GM12878 (cell line): ENCODE measurements around the gene SORL1. TPM values are rescaled to one million over a fixed set of nuclear protein-coding genes. Genes with fewer than 3 reads are reported as not detected.

Experiments used
- ATF7 ChIP-seq: fragments of 450-650 bp; IDR thresholded peaks from 2 replicates; pipeline ENCODE4 v1.6.1; 2016; ENCODE audit warnings: low read depth, mild to moderate bottlenecking
- E2F4 ChIP-seq: IDR thresholded peaks from 2 replicates; pipeline ENCODE4 v1.6.1; 2012; ENCODE audit warnings: low read depth, low read length, improper control_type of control experiment
- EED ChIP-seq: sonication (generic); IDR thresholded peaks from 2 replicates; pipeline ENCODE4 v1.6.1; 2016; ENCODE audit warnings: antibody characterized with exemption, low read depth
- EP300 ChIP-seq, 2 experiments: fragments of 150-350 bp in 1 of 2; IDR thresholded peaks; 2 replicates each; pipeline ENCODE4 v1.6.1; 2011 to 2012; ENCODE audit warnings: low read depth in 2 of 2, low read length in 2 of 2, borderline replicate concordance in 1 of 2, improper control_type of control experiment in 1 of 2, inconsistent platforms in 1 of 2; ENCODE audit not compliant: control insufficient read depth in 1 of 2
- ETV6 ChIP-seq, 2 experiments: fragments of 450-650 bp in 1 of 2; IDR thresholded peaks in 1 of 2; conservative IDR thresholded peaks in 1 of 2; 2 replicates each; pipeline ENCODE4 v1.6.1; 2014; ENCODE audit warnings: antibody characterized with exemption in 1 of 2, borderline replicate concordance in 1 of 2, low read depth in 1 of 2, mild to moderate bottlenecking in 1 of 2, moderate library complexity in 1 of 2
- EZH2 ChIP-seq: IDR thresholded peaks from 2 replicates; pipeline ENCODE4 v1.6.1; 2012; ENCODE audit warnings: low read depth, mild to moderate bottlenecking, control low read depth, inconsistent platforms, low read length, borderline replicate concordance; ENCODE audit not compliant: control insufficient read depth
- FOXM1 ChIP-seq: IDR thresholded peaks from 2 replicates; pipeline ENCODE4 v1.6.1; 2012; ENCODE audit warnings: low read depth, mild to moderate bottlenecking, inconsistent platforms, low read length, moderate library complexity
- KDM1A ChIP-seq: fragments of 200-600 bp; sonication (generic); IDR thresholded peaks from 2 replicates; pipeline ENCODE4 v1.6.1; 2016; ENCODE audit warnings: borderline replicate concordance
- MAX ChIP-seq: IDR thresholded peaks from 2 replicates; pipeline ENCODE4 v1.6.1; 2012; ENCODE audit warnings: low read depth, low read length, improper control_type of control experiment
- MTA3 ChIP-seq: IDR thresholded peaks from 2 replicates; pipeline ENCODE4 v1.6.1; 2012; ENCODE audit warnings: low read length, inconsistent platforms, borderline replicate concordance
- PBX3 ChIP-seq: IDR thresholded peaks from 2 replicates; pipeline ENCODE4 v1.6.1; 2011; ENCODE audit warnings: mild to moderate bottlenecking, low read depth, low read length, moderate library complexity; ENCODE audit not compliant: insufficient replicate concordance
- RELA ChIP-seq: fragments of 450-650 bp; IDR thresholded peaks from 2 replicates; pipeline ENCODE4 v1.8.0; 2014; ENCODE audit warnings: borderline replicate concordance; ENCODE audit not compliant: partially characterized antibody
- RUNX3 ChIP-seq: IDR thresholded peaks from 2 replicates; pipeline ENCODE4 v1.6.1; 2012; ENCODE audit warnings: low read length, inconsistent platforms
- SKIL ChIP-seq: fragments of 450-650 bp; IDR thresholded peaks from 2 replicates; pipeline ENCODE4 v1.6.1; 2017; ENCODE audit warnings: mild to moderate bottlenecking, low read depth, inconsistent platforms; ENCODE audit not compliant: poor library complexity, severe bottlenecking
- SMAD5 ChIP-seq: IDR thresholded peaks from 2 replicates; pipeline ENCODE4 v1.6.1; 2016; ENCODE audit warnings: antibody characterized with exemption, low read depth
- ZBTB33 ChIP-seq: fragments of 450-650 bp; IDR thresholded peaks from 2 replicates; pipeline ENCODE4 v1.6.1; 2017; ENCODE audit warnings: mild to moderate bottlenecking
- ZNF24 ChIP-seq: fragments of 450-650 bp; IDR thresholded peaks from 2 replicates; pipeline ENCODE4 v1.6.1; 2017; ENCODE audit warnings: antibody characterized with exemption, mild to moderate bottlenecking
- polyA plus RNA-seq, 11 experiments: library from polyadenylated mRNA; depleted of rRNA in 4 of 11; unstranded in 6 of 11; stranded (reverse) in 5 of 11; fragments of >200 nt; fragmentation: Nextera tagmentation in 4 of 11; fragmentation: Illumina TruSeq in 1 of 11; extraction: Ambion mirVana in 4 of 11; extraction: Trizol in 1 of 11; gene quantifications; 1 replicate in 1 of 11; 2 replicates in 10 of 11; pipeline versions ENCODE4 v1.2.1 to v1.2.3, GENCODE V29; 2011 to 2016; ENCODE audit warnings: inconsistent platforms in 2 of 11, missing spikeins in 2 of 11, low read depth in 1 of 11
- total RNA-seq, 4 experiments: library from RNA; depleted of rRNA in 3 of 4; stranded (reverse); fragments of >200 nt in 3 of 4; fragmentation: Illumina TruSeq in 1 of 4; extraction: Trizol in 1 of 4; gene quantifications; 2 replicates each; pipeline versions ENCODE4 v1.2.1 to v1.2.3, GENCODE V29; 2013 to 2021
- TF ChIP-seq, protein P1 (sequence below), 3 experiments: IDR thresholded peaks in 2 of 3; conservative IDR thresholded peaks in 1 of 3; 2 replicates each; pipeline ENCODE4 v1.5.1; 2011; ENCODE audit warnings: low read depth in 3 of 3, low read length in 3 of 3, mild to moderate bottlenecking in 3 of 3, control low read depth in 2 of 3, moderate library complexity in 2 of 3, inconsistent platforms in 1 of 3, mixed read lengths in 1 of 3; ENCODE audit not compliant: control insufficient read depth in 2 of 3, insufficient read depth in 1 of 3; ENCODE audit errors: extremely low read depth in 1 of 3

SORL1 gene
- total and polyA plus RNA-seq, 10 of the 15 experiments (the other 5 are each of a cell fraction or from before 2014, with no cell fraction given), result 20.2 to 107 (median 59.9) TPM

DNA sequence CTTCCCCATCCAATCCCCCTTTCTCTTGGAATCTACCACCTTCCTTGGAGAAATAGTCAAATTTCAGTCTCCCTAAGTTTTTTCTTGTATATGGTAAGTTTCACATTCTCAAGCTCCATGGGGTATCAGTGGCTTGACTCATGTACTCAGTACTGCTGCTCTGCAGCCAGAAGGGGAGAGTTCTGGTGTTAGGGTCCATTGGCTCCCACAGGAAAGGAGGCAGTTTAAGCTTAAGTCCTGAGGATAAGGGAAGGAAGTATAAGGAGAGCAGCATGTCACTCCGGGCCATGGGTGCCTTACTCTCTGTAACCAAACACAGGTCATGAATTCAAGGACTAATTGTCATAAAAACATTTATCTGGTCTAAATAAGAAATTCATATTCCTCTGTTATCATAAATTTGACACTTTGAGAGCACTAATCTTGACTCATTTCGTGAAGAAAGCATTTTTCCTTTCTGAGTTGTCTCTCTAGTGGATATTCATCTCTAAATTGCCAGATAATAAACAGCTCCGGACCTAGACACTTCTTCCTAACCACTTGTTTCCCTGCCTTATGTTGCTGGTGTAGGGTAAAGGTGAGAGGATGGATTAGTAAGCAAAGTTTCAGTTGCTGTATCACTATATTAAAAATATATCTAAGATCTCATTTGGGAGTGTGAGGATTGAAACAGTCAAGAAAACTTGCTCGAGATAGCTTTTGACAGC, 20.1 kb upstream of the SORL1 start (continued):
- peak; percentile 77 for TF ChIP-seq EED
- TF ChIP-seq EZH2, result no peak
- TF ChIP-seq ETV6 (conservative IDR thresholded peaks at IDR 0.05 in 1 of 2, IDR thresholded peaks at IDR 0.05 in 1 of 2; ENCODE audit: borderline replicate concordance in 1 of 2, low read depth in 1 of 2), result peak in 1 of 2 experiments; percentile 61; a peak in 1 of 4 replicates
- TF ChIP-seq KDM1A, result no peak
- TF ChIP-seq PBX3, result no peak
- TF ChIP-seq ZNF24, result no peak
- TF ChIP-seq MTA3, result 0 out of 2 replicates have a peak, but pooled peaks have one; percentile 31
- peak; percentile 63 for TF ChIP-seq RUNX3
- no peak for TF ChIP-seq ATF7
- TF ChIP-seq ZBTB33, result no peak
- no peak for TF ChIP-seq E2F4
- no peak for TF ChIP-seq RELA
- no peak for TF ChIP-seq SMAD5
- TF ChIP-seq FOXM1, result peak; percentile 33; the same call in 1 of the 2 replicates
- TF ChIP-seq, protein P1, sequence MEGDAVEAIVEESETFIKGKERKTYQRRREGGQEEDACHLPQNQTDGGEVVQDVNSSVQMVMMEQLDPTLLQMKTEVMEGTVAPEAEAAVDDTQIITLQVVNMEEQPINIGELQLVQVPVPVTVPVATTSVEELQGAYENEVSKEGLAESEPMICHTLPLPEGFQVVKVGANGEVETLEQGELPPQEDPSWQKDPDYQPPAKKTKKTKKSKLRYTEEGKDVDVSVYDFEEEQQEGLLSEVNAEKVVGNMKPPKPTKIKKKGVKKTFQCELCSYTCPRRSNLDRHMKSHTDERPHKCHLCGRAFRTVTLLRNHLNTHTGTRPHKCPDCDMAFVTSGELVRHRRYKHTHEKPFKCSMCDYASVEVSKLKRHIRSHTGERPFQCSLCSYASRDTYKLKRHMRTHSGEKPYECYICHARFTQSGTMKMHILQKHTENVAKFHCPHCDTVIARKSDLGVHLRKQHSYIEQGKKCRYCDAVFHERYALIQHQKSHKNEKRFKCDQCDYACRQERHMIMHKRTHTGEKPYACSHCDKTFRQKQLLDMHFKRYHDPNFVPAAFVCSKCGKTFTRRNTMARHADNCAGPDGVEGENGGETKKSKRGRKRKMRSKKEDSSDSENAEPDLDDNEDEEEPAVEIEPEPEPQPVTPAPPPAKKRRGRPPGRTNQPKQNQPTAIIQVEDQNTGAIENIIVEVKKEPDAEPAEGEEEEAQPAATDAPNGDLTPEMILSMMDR (IDR thresholded peaks at IDR 0.05 in 2 of 3, conservative IDR thresholded peaks at IDR 0.05 in 1 of 3; ENCODE audit: control insufficient read depth in 2 of 3, extremely low read depth in 1 of 3, insufficient read depth in 1 of 3, low read depth in 3 of 3, low read length in 3 of 3), result no peak
- TF ChIP-seq EP300 (IDR thresholded peaks at IDR 0.05; ENCODE audit: borderline replicate concordance in 1 of 2, control insufficient read depth in 1 of 2, low read depth in 2 of 2, low read length in 2 of 2), result peak in 1 of 2 experiments; percentile 24; a peak in 1 of 4 replicates
- no peak for TF ChIP-seq MAX
- TF ChIP-seq SKIL, result peak; percentile 24
